Limb (tissue), 2 donors: Measurements from ENCODE around the gene GPR183.

Experiments
- DNase-seq, 2 donors: peaks; one replicate each; pipeline ENCODE4 v3.0.0-alpha.2; 2016; ENCODE audit errors: extremely low spot score in 2 of 2

Gene GPR183

GRCh38 chr13:99271249-99271648 is 36.0 kb downstream of the GPR183 start:
- DNase-seq = no peak

- DNase-seq = no peak
Measured at GRCh38 chr13:99270518-99270917, 36.7 kb downstream of the GPR183 start.

- peak in 1 of 2 donors; percentile 64 for DNase-seq
Measured at GRCh38 chr13:99269627-99270241, 37.5 kb downstream of the GPR183 start.

- no peak for DNase-seq
Measured at GRCh38 chr13:99268822-99269221, 38.4 kb downstream of the GPR183 start.

GRCh38 chr13:99267927-99268326 is 39.3 kb downstream of the GPR183 start:
- DNase-seq = no peak

GRCh38 chr13:99266827-99267226 is 40.4 kb downstream of the GPR183 start:
- DNase-seq = no peak

GRCh38 chr13:99265821-99266426 is 41.3 kb downstream of the GPR183 start:
- DNase-seq = peak in 1 of 2 donors; percentile 75

- DNase-seq = no peak
Measured at GRCh38 chr13:99265162-99265800, 41.9 kb downstream of the GPR183 start.

- no peak for DNase-seq
Measured at GRCh38 chr13:99264051-99264450, 43.1 kb downstream of the GPR183 start.

GRCh38 chr13:99263126-99263785 is 43.9 kb downstream of the GPR183 start:
- no peak for DNase-seq

GRCh38 chr13:99261059-99261458 is 46.1 kb downstream of the GPR183 start:
- DNase-seq = no peak

- DNase-seq = no peak
Measured at GRCh38 chr13:99260216-99260615, 47.0 kb downstream of the GPR183 start.

- no peak for DNase-seq
Measured at GRCh38 chr13:99258946-99259345, 48.3 kb downstream of the GPR183 start.

- DNase-seq = no peak
Measured at GRCh38 chr13:99258210-99258860, 48.9 kb downstream of the GPR183 start, which contains the start of gene GPR18. Gene GPR18 (minus strand): TSS chr13:99258379. CDS start chr13:99255872, 2,507 bp downstream.

GRCh38 chr13:99257291-99257690 is 49.9 kb downstream of the GPR183 start:
- DNase-seq = no peak

- no peak for DNase-seq
Measured at GRCh38 chr13:99256709-99257108, 50.5 kb downstream of the GPR183 start.

- no peak for DNase-seq
Measured at GRCh38 chr13:99256283-99256682, 50.9 kb downstream of the GPR183 start.

- DNase-seq = peak in 1 of 2 donors; percentile 33
Measured at GRCh38 chr13:99255271-99255670, 51.9 kb downstream of the GPR183 start.

- peak in 1 of 2 donors; percentile 59 for DNase-seq
Measured at GRCh38 chr13:99254830-99255229, 52.4 kb downstream of the GPR183 start.

GRCh38 chr13:99251921-99252320 is 55.3 kb downstream of the GPR183 start:
- DNase-seq = no peak

GRCh38 chr13:99250982-99251825 is 56.0 kb downstream of the GPR183 start:
- DNase-seq = no peak
